ENCODE measurements around the gene CYP1A2.
"Not testable (repeated sequence)": the region's sequence is repeated elsewhere in the genome, so short reads cannot be mapped to it uniquely, and the experiment has no call there.

CYP1A2 gene

DNA sequence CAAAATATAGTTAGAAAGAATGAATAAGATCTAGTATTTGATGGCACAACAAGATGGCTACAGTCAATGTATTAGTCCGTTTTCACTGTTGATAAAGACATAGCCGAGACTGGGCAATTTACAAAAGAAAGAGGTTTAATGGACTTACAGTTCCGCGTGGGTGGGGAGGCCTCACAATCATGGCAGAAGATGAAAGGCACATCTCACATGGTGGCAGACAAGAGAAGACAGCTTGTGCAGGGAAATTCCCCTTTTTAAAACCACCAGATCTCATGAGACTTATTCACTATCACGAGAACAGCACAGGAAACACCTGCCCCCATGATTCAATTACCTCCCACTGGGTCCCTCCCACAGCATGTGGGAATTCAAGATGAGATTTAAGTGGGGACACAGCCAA is 10.4 kb upstream of the CYP1A2 start:
- not testable (repeated sequence) for DNase-seq

DNA sequence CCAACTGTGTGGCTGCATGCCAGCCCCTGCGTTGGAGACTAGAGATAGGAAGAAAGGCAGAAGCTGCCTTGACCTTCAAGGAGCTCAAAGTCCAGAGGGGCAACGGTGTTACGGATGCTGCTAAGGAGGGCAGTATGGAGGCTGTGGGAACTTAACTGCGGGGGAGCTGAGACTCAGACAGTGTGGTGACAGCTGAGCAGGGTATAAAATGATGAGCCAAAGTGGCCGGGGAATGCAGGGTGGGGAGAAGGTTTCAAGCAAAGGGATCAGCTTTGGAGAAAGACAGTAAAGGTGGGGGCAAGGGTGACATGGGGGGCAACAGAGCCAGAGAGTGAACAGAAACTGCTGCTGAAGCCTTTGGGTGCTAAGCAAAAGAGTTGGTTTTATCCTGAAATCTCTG is 6.2 kb upstream of the CYP1A2 start:
- no peak for DNase-seq

DNA sequence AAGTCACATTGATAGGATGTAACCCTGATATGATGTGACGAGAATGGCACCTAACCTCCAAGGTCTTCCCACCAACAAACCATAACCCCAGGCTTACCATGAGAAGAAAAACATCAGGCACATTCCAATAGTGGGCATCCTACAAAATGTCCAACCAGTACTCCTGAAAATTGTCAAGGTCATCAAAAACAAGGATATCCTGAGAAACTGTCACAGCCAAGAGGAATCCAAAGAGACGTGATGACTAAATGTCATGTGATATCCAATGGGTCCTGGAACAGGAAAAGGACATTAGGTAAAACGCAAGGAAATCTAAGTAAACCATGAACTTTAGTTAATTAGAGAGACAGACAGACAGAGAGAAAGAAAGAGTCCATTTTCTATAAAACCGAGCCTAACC is 2.3 kb upstream of the CYP1A2 start:
- no peak for DNase-seq

DNA sequence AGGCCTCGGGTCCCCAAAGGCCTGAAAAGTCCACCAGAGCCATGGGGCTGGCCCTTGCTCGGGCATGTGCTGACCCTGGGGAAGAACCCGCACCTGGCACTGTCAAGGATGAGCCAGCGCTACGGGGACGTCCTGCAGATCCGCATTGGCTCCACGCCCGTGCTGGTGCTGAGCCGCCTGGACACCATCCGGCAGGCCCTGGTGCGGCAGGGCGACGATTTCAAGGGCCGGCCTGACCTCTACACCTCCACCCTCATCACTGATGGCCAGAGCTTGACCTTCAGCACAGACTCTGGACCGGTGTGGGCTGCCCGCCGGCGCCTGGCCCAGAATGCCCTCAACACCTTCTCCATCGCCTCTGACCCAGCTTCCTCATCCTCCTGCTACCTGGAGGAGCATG is 1.2 kb downstream of the CYP1A2 start:
- DNase-seq, result no peak

DNA sequence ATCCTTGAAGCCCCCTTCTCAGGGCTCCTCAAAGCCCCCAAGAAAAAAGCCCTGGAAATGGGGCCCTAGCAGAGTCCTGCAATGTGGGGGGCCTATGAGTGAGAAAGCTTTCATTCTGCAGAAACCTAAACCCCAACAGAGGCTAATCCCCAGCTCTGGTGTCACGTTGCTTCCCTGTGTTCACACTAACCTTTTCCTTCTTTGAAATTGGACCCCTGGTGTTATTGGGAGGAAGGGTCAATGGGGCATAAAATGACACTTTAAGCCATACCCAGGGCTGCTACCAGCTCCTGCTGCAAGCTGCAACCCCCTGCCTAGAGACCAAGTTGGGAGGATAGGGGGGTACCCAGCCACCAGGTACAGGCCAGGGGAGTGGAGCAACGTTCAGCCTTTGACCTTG is 2.1 kb downstream of the CYP1A2 start:
- DNase-seq, result no peak

DNA sequence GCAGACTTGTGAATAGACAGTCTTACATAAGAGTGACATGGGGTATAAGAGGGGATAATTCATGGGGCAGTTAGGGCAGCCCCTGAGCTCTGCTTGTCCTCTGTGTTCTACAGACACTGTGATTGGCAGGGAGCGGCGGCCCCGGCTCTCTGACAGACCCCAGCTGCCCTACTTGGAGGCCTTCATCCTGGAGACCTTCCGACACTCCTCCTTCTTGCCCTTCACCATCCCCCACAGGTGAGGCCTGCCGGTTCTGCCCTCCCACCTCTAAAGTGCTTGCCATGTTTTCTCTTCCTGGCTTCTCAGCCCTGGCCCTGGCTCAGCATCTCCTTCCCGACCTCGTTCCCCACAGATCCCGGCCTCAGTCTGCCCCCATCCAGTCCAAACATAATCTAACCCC is 3.4 kb downstream of the CYP1A2 start:
- no peak for DNase-seq

DNA sequence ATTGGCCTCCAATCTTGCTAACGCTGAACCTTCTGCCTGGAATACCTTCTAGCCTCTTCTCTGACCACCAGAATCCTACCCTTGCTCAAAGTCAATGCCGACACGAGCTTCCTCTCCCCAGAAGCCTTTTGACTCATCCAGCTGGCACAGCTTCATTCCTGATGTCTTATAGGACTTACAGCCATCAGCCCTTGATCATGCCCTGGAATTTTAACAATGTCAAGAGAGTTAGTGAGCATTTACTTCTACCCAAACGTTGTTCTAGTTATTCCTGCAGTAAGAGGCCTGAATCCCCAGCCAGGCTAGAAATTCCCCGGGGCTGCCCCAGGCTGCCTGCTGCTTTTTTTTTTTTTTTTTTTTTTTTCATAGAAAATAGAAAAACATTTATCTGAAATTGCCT is 3.9 kb downstream of the CYP1A2 start:
- no peak for DNase-seq

DNA sequence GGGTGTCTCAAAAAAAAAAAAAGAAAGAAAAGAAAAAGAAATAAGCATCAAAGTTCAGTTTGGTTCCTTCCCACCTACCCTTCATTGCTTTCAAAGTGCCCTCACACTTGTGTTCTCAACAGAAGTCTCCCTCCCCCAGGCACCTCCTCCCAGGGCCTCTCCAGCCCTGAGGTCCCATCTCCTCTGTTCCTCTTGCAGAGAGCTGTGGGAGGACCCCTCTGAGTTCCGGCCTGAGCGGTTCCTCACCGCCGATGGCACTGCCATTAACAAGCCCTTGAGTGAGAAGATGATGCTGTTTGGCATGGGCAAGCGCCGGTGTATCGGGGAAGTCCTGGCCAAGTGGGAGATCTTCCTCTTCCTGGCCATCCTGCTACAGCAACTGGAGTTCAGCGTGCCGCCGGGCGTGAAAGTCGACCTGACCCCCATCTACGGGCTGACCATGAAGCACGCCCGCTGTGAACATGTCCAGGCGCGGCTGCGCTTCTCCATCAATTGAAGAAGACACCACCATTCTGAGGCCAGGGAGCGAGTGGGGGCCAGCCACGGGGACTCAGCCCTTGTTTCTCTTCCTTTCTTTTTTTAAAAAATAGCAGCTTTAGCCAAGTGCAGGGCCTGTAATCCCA is 6.1 kb downstream of the CYP1A2 start:
- no peak for DNase-seq

DNA sequence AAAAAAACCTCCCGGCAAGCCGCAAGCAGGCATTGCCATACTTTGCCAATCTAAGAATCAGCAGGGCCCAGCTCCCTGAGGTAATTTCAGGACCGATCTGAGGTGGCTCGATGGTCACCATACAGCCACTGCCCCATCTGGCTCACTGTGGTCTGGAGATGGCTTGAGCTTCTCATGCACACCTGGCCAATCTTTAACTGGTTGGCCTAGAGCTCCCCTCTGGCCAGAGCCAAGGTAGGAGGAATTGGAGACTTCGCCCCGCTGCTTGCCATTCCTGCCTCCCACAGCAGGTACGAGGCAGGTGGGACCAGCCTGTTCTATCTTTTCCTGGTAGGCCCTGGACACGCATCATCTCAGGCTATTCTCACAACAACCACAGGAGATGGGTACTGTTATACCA is 10.1 kb downstream of the CYP1A2 start:
- no peak for DNase-seq

DNA sequence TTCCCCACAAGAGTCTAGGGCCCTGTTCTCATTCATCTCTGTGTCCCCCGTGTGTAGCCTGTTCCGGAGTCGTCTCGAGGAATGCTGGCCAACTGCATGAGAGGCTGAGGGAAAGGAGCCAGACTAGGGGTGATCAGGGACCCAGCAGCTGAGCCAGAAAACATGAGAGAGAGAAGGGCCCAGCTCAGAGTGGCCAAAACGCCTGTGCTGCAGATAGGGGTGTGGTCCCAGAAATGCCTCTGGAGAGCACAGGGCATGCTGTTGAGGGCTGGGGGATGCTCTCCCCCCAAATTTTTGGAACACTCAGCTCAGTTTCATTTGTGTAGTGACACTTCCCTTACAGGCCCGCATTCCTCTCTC is 14.1 kb downstream of the CYP1A2 start:
- no peak for DNase-seq

DNA sequence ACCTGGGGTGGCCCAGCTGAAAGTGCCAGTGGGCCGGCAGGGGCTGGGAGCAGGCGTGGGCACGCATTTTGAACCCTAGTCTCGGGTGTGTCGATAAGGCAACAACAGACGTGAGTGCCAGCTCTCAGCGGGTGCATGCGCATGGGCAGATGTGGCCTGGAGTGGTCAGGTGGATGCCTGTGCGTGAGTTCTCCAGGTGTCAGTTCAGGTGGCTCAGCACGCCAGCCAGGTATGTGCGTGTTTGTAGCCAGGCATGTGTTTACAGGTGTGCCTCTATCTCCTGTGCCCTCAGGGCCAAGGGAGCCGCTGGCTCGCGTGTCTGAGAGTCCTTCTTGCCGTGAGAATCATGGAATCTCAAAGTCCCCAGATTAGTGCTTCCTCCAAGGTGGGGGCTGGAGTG is 14.8 kb downstream of the CYP1A2 start:
- DNase-seq, result no peak

DNA sequence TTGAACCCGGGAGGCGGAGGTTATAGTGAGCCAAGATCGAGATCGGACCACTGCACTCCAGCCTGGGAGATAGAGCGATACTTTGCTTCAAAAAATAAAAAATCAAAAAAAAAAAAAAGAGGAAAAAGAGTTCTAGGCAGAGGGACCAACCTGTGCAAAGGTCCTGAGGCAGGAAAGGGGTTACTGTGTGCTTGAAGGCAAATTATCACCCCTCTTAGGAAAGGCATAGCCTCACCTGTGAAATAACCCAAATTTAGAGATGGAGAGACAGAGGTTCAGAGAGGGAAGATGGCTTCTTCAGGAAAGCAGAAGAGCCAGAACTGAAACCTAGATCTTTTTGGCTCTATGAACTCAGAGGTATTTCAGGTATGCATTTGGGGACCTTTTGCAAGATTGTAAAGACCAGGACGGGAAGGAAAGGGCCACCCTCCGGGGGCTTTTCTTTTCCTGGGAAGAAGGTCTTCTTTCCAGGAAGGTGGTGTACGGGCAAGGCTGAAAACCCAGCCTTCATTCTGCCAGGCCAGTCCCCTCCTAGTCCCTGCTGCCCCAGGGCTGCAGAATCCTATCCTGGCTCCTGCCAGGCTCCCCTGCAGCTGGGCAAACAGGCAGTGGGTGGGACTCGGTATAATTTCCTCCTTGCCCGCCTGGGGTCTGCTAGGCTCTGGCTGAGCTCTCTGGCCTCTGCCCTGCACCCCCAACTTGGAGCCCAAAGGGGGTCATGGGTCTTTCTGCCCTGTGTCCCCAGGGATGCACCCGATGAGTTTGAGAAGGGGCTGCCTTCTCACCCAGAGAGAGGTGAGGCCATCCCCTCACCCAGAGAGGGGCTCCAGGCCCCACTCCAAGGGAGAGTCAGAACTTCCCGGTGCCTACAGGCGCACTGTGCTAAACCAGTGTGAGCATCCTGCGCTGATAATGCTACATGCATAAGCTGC is 18.8 kb downstream of the CYP1A2 start:
- DNase-seq, result no peak

DNA sequence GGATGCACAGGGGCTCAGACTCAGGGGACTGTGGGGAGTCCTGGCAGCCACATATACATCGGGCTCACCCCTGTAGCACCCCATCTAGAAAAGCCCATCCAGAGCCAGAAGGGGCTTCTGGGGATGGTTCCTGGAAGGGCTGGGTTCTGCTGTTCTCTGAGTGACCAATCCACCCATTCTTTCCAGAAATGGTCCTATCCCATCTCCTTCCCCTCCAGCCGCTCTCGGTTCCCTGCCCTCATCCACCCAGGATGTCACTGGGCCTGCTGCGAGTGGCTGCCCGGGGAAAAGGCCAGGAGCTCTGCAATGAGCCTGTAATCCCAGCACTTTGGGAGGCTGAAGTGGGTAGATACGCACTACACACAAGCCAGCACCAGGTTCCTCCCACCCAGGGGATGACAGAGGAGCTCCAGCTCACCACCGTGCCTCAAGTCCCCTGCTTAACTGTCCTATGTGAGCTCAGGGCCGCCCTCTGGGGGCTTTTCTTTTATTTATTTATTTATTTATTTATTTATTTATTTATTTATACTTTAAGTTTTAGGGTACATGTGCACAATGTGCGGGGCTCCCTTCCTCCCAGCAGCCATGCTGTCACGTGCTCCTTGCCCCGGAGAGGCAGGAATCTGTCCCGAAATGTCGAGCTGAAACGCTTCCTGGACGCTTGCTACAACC is 19.6 kb downstream of the CYP1A2 start:
- DNase-seq, result no peak

DNA sequence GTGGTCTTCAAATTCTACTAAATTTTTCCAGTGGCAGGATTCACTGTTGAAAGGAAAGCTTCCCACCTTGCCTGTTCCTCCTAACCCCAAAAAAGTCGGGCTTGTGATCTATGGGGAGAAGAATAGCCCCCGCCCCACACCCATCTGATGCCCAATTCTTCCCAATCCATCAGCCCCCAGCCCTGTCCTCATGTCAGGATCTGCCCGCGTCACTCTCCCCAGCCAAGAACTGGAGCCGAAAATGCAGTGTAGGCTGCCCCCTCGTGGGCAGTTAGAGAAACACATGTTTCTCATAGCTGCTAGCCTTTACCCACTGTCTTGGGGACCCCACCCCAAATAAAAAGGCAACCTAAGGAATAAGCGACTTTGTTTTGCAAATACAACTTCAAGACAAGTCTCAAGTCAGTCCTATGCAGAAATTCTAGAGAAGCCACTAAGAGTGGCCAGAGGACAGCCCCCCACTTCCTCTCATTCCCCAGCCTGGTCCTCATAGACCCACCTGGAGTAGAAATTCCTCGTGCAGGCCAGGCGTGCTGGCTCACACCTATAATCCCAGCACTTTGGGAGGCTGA is 20.2 kb downstream of the CYP1A2 start:
- DNase-seq, result peak; percentile 64

DNA sequence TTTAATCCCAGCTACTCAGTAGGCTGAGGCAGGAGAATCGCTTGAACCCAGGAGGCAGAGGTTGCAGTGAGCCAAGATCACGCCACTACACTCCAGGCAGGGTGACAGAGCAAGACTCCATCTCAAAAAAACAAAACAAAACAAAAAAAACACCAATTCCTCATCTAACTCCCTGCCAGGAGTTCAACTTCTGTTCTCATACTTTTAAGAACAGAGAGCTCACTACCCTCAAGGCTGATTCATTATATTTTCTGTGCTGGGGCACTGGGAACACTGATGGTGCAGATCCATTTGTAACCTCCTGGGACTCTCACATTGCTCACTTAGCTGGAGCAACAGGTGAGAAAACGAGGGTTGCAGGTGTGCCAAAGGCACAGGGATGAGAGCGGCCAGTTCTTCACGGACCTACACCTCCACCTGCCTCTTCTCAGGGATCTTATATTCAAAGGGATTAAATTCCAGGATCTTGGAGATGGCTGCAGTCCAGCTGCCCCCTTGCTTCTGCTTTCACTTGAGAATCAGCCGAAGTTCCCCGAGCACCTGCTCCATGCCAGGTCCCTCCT is 20.9 kb downstream of the CYP1A2 start:
- DNase-seq, result no peak

DNA sequence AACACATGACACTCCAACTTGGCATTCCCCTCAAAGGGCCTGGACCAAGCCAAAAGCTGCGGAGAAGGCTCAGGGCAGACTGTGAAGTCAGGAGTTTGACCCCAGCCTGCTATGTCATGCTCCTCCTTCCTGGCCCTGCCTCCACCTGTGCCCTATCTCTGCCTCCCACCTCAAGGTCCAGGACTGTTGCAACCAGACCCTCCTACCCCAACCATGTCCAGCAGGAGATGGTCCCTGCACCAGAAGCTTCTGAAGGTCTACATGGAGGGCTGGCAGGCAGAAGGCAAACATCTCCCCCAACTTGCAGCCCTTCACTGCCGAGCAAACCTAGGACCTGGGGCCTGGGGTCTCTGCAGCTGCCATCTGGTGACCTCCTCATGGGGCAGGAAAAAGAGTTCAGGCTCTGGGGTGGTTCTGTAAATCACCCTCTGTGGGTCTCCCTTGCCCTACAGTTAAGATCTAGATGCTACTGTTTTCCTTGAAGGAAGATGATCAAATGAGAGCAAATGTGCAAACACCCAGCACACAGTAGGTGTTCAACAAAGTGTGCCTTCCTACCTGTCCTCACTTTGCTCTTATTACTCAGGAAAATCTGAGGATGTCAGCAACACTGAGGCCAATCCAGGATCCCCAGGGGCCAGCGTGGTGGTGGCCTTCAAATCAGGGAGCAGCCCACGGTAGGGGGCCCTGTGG is 21.7 kb downstream of the CYP1A2 start:
- DNase-seq, result no peak

DNA sequence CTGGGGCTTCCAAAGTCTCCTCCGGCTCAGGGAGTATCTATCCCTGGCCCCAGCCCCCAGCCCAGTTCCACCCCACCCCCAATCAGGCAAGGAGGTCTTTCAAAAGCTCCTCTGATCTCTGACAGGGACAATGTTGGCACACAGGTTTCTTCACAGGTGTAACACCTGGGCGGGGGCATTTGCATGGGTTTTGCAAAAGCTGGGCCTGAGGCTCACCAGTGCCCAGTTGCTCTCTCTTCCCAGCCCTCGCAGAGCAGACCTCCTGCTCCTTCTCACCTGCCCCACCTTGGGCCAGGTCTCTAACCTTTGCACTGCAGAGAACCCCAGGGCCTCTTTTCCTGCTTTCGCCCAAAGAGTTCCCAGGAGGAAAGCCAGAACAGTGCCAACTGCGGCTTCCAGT is 24.7 kb downstream of the CYP1A2 start:
- DNase-seq, result no peak

DNA sequence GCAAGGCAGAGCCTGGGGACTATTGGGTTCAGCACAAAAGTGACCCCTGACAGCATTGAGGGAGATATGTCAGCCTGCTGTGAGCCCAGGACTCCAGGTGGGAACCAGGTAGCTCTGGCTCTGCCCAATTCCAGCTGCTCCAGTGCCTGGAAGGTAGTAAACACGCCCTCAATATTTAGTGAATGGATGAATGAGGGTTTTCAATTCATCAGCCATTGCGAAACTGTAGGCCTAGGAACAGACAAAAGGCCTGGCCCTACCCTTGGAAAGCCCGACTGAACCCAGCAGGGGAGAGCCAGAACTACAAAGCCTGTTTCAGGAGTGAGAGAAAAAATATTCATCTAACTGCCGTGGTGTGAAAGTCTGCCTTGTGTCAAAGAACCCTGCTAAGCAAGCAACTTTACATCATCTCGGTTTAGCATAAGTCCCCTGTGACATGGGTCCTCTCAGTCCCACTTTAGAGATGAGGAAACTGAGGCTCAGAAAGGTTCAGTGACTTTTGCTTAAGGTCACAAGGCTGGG is 25.1 kb downstream of the CYP1A2 start:
- DNase-seq, result no peak

DNA sequence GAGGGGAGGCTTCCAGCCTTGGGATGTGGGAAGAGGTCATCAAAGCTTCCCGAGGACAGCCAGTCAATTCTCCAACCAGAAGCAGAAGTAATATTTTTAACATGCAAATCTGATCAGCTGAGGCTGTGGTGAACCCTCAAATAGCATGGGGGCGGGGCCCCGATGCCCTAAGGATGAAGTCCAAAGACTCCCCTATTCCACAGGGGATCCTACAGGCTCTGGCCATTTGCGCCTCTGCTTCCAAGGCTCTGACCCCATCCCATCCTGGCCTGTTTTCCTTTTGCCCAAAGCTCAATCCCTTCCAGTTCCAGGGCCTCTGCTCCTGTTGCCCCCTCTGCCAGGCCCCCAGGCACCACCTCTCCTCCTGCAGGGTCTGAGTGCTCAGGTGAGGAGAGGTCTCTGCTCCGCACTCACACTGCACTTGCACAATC is 26.5 kb downstream of the CYP1A2 start:
- no peak for DNase-seq

DNA sequence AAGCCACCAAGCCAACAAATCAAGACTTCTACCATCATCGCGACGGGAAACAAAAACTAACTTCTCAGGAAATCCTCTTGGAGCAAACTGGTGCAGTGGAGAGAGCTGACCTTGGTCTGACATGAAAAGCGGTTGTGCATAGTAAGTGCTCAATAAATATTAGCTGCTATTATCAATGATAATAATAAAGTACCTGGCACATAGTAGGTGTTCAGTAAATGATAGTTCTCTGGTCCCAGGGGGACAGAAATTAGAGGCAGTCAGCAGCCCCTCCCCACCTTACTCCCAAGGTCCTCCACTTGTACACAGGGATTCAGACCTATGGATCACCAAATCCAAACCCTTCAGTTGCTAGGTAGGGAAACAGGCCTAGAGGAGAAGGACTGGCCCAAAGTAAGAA is 27.2 kb downstream of the CYP1A2 start:
- DNase-seq, result no peak

DNA sequence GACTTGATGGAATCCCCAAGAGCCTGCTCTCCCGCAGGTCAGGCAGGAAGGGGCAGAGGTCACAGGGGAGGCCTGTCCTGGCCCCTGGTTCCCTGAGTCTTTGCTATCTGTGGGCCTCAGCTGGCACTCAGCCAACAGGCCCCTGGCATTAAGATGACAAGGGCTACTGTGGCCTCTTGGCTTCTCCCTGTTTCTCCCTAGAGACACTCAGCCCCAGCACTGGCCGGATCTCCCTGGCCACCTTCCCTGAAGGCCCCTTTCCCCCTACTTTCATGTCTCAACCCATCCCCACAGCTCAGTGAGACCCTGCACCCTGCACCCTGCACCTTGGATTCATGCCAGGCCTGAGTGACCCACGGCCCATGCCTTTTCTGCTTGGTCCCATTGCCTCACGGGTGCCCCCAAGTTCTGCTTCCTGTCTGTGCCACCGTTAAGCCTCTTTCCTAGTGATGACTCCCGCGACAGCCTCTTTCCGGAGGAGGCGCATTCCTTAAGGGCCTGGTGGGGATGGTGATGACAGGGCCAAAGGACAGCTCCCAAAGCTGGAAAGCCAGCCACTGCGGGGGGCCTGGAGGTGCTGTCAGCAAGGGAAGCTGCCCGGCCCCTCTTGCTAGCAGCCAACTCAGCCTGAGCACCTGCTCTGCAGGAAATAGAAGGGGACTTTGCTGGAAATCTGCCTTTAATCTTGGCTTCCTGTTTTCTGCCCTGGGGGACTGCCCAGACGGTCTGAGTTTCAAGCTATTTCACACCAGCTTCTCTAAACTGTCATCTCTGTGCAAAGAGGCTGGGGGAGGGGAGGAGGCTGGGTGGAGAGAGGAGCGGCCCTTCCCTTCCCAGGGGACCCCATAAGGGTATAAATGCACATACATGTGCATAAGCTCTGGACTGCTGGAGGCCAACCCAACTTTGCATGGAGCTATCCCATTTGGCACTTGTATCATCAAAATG is 28.4 kb downstream of the CYP1A2 start:
- peak; percentile 47 for DNase-seq
